Endothelial cell of umbilical vein (primary cell): ENCODE results near the gene TMEM108. TPM values are rescaled to one million over a fixed set of nuclear protein-coding genes. Genes with fewer than 3 reads are reported as not detected.

Experiments used
- BruUV-seq: library from RNA; stranded (reverse); fragments of 400-500 nt; replicated peaks from 2 replicates; lab custom pipeline; 2021; lab: Mats Ljungman, UMichigan
- CTCF ChIA-PET: fragments of 300-600, 350-600 bp; sonication (Branson Sonifier 250); formaldehyde crosslinking; loops from one replicate; lab custom pipeline; 2021; ENCODE audit warnings: antibody characterized with exemption, inconsistent platforms; lab: Charles Lee
- POLR2A ChIA-PET: fragments of 300-600, 350-600 bp; sonication (Branson Sonifier 250); formaldehyde crosslinking; loops from one replicate; lab custom pipeline; 2021; ENCODE audit warnings: antibody characterized with exemption, inconsistent platforms; lab: Charles Lee
- DNase-seq: peaks from one replicate; pipeline ENCODE4 v3.0.0-alpha.2; 2011; ENCODE audit warnings: low read depth, low spot score
- FAIRE-seq: peaks from 2 replicates; lab custom pipeline; 2011; peaks lifted over from hg19 to GRCh38; lab: Jason Lieb, UNC
- H2AFZ ChIP-seq: 2 replicates; pipeline ENCODE4 v1.6.0; 2012; ENCODE audit warnings: low read depth, low read length, control low read depth, inconsistent platforms
- H3K27ac ChIP-seq: 2 replicates; pipeline ENCODE4 v1.5.1; 2011; ENCODE audit warnings: low read depth, mild to moderate bottlenecking, control low read depth, low read length, moderate library complexity; ENCODE audit not compliant: insufficient read depth
- H3K27me3 ChIP-seq, 2 experiments: 2 replicates each; pipeline versions ENCODE4 v1.6.0 to v1.6.1; 2011; ENCODE audit warnings: low read length in 2 of 2, mixed read lengths in 1 of 2; ENCODE audit not compliant: control insufficient read depth in 2 of 2, insufficient read depth in 2 of 2
- H3K36me3 ChIP-seq, 2 experiments: 2 replicates in 1 of 2; 3 replicates in 1 of 2; pipeline ENCODE4 v1.5.1; 2011; ENCODE audit warnings: low read length in 2 of 2, mild to moderate bottlenecking in 1 of 2, moderate library complexity in 1 of 2; ENCODE audit not compliant: control insufficient read depth in 2 of 2, insufficient read depth in 2 of 2; ENCODE audit errors: extremely low read depth in 1 of 2
- H3K4me1 ChIP-seq: 3 replicates; pipeline ENCODE4 v1.5.1; 2011; ENCODE audit warnings: mild to moderate bottlenecking, low read length; ENCODE audit not compliant: control insufficient read depth, insufficient read depth; ENCODE audit errors: extremely low read depth
- H3K4me2 ChIP-seq: 2 replicates; pipeline ENCODE4 v1.6.1; 2011; ENCODE audit warnings: low read length, control low read depth, mixed read lengths; ENCODE audit not compliant: insufficient read depth
- H3K4me3 ChIP-seq, 3 experiments: fragments of 200-600 bp in 1 of 3; sonication (generic), shearing (Covaris generic) in 1 of 3; replicated peaks in 1 of 3; 2 replicates each; pipeline ENCODE4 v1.5.1; 2011 to 2016; ENCODE audit warnings: control low read depth in 3 of 3, low read length in 3 of 3, mild to moderate bottlenecking in 2 of 3, inconsistent platforms in 1 of 3, low read depth in 1 of 3, moderate library complexity in 1 of 3; ENCODE audit not compliant: insufficient read depth in 1 of 3
- H3K79me2 ChIP-seq: 2 replicates; pipeline ENCODE4 v1.6.0; 2012; ENCODE audit warnings: low read length, inconsistent platforms; ENCODE audit not compliant: control insufficient read depth, insufficient read depth
- H3K9ac ChIP-seq: replicated peaks from 2 replicates; pipeline ENCODE3; 2011; ENCODE audit warnings: low read length, control low read depth; ENCODE audit not compliant: insufficient read depth; ENCODE audit errors: extremely low read depth
- H3K9me1 ChIP-seq: replicated peaks from 3 replicates; pipeline ENCODE4 v1.6.0; 2011; ENCODE audit warnings: mild to moderate bottlenecking, low read length; ENCODE audit not compliant: control insufficient read depth, insufficient read depth; ENCODE audit errors: extremely low read depth
- H3K9me3 ChIP-seq: replicated peaks from 2 replicates; pipeline ENCODE4 v1.5.1; 2012; ENCODE audit warnings: low read length, inconsistent platforms; ENCODE audit not compliant: control insufficient read depth, insufficient read depth
- H4K20me1 ChIP-seq: replicated peaks from 2 replicates; pipeline ENCODE3; 2011; ENCODE audit warnings: mild to moderate bottlenecking, low read length; ENCODE audit not compliant: control insufficient read depth, insufficient read depth; ENCODE audit errors: extremely low read depth
- EZH2 ChIP-seq: IDR thresholded peaks from 2 replicates; pipeline ENCODE4 v1.6.1; 2012; ENCODE audit warnings: borderline replicate concordance, low read depth, mild to moderate bottlenecking, moderate library complexity, low read length, inconsistent platforms; ENCODE audit not compliant: severe bottlenecking
- FOS ChIP-seq: IDR thresholded peaks from 2 replicates; pipeline ENCODE4 v1.6.1; 2011; ENCODE audit warnings: mild to moderate bottlenecking, low read length, moderate library complexity, borderline replicate concordance; ENCODE audit not compliant: insufficient read depth
- GATA2 ChIP-seq: IDR thresholded peaks from 2 replicates; pipeline ENCODE4 v1.7.0; 2011; ENCODE audit warnings: low read depth, mild to moderate bottlenecking, moderate library complexity, mixed read lengths, low read length; ENCODE audit not compliant: insufficient read length, insufficient read depth
- JUN ChIP-seq: IDR thresholded peaks from 2 replicates; pipeline ENCODE4 v1.6.1; 2011; ENCODE audit warnings: borderline replicate concordance, low read depth; ENCODE audit not compliant: insufficient read length, insufficient read depth
- MYC ChIP-seq: IDR thresholded peaks from one replicate; pipeline ENCODE4 v1.6.1; 2011; ENCODE audit warnings: mild to moderate bottlenecking, low read depth, low read length
- POLR2A ChIP-seq: IDR thresholded peaks from 2 replicates; pipeline ENCODE4 v1.6.1; 2012; ENCODE audit warnings: low read depth, mild to moderate bottlenecking, control low read depth, low read length
- dilution Hi-C: fragments of 300-500 bp; cut with MboI; formaldehyde crosslinking; loops from one replicate; pipeline ENCODE4 v1.15.0; 2019; ENCODE audit warnings: low sequenced_read_pairs; ENCODE audit not compliant: extremely low pct_ligation_motif_present
- intact Hi-C: fragments of 100-400 bp; cut with micrococcal nuclease; formaldehyde crosslinking; loops from one replicate; pipeline ENCODE4 v1.10.0; 2022
- polyA plus RNA-seq, 4 experiments: library from polyadenylated mRNA; depleted of rRNA in 3 of 4; stranded (reverse) in 3 of 4; unstranded in 1 of 4; fragments of >200 nt; gene quantifications; 2 replicates each; pipeline versions ENCODE4 v1.2.1 to v1.2.3, GENCODE V29; 2011 to 2012; ENCODE audit warnings: missing spikeins in 1 of 4
- total RNA-seq: library from RNA; stranded (reverse); gene quantifications from 2 replicates; pipeline ENCODE4 v1.2.3, GENCODE V29; 2021
- TF ChIP-seq, protein P1 (sequence below), 2 donors: IDR thresholded peaks; 1 replicate in 1 of 2; 2 replicates in 1 of 2; pipeline ENCODE4 v1.5.1; 2011; ENCODE audit warnings: low read length in 2 of 2, mild to moderate bottlenecking in 2 of 2, moderate library complexity in 2 of 2, control low read depth in 1 of 2, inconsistent platforms in 1 of 2, low read depth in 1 of 2; ENCODE audit not compliant: insufficient read depth in 1 of 2; ENCODE audit errors: extremely low read depth in 1 of 2
- TF ChIP-seq, protein P2 (sequence below): IDR thresholded peaks from 2 replicates; pipeline ENCODE4 v1.6.1; 2011; ENCODE audit not compliant: insufficient read depth, insufficient read length

TMEM108 gene
- total and polyA plus RNA-seq, 2 donors (not counting 3 experiments of a cell fraction or from before 2014, with no cell fraction given): 0.40 to 1.1 TPM

DNA sequence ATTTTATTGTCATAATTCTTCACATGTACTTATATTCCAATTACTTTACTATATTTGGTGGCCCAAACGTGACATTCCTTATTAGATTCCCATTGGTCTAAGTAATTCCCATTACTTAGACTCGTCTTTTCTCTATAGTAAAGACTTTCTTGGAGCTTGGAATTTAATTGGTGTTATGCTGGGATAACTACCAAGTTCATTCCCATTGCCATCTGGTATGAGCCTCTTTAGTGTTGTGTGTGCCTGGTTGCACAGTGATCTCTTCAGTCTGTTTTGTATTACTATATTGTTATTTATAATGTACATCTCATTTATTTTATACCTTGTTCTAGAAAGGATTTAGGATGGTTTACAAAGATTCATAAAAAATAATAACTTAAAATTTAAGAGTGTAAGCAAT lies 27.8 kb downstream of the TMEM108 start:
- no TSS peak for BruUV-seq
- Histone ChIP-seq H3K4me1 (no peaks in the 10 kb centered on the region), H3K9ac (no peak overlapping the region), H3K9me3 (no peaks in the 10 kb centered on the region), H3K9me1 (no peaks in the 10 kb centered on the region), H3K27me3 (no peaks in the 10 kb centered on the region), H3K36me3 (no peaks in the 10 kb centered on the region), H3K4me3 (no peak overlapping the region), H4K20me1 (no peaks in the 10 kb centered on the region), H3K27ac (no peak overlapping the region), H3K79me2 (no peaks in the 10 kb centered on the region), H3K4me2 (no peak overlapping the region), H2AFZ (no peak overlapping the region)
- DNase-seq: no peak
- TF ChIP-seq GATA2 (no peak), EZH2 (no peak), FOS (no peak), MYC (no peak), JUN (no peak), POLR2A (no peak)
- TF ChIP-seq, protein P1, sequence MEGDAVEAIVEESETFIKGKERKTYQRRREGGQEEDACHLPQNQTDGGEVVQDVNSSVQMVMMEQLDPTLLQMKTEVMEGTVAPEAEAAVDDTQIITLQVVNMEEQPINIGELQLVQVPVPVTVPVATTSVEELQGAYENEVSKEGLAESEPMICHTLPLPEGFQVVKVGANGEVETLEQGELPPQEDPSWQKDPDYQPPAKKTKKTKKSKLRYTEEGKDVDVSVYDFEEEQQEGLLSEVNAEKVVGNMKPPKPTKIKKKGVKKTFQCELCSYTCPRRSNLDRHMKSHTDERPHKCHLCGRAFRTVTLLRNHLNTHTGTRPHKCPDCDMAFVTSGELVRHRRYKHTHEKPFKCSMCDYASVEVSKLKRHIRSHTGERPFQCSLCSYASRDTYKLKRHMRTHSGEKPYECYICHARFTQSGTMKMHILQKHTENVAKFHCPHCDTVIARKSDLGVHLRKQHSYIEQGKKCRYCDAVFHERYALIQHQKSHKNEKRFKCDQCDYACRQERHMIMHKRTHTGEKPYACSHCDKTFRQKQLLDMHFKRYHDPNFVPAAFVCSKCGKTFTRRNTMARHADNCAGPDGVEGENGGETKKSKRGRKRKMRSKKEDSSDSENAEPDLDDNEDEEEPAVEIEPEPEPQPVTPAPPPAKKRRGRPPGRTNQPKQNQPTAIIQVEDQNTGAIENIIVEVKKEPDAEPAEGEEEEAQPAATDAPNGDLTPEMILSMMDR (IDR thresholded peaks at IDR 0.05; ENCODE audit: extremely low read depth in 1 of 2, insufficient read depth in 1 of 2, low read depth in 1 of 2, low read length in 2 of 2): no peak
- TF ChIP-seq, protein P2, sequence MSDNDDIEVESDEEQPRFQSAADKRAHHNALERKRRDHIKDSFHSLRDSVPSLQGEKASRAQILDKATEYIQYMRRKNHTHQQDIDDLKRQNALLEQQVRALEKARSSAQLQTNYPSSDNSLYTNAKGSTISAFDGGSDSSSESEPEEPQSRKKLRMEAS: no peak
- ChIA-PET POLR2A (no interaction called here), CTCF (no interaction called here)
- intact Hi-C loops (no loop called here), dilution Hi-C loops (no loop called here)
- no peak for FAIRE-seq
